HG03139 (cell line): ENCODE data around the gene FRRS1.

Experiments
- ATAC-seq: cut with Tn5 transposase; IDR thresholded peaks from one replicate; pipeline ENCODE4 v1.9.1; 2021; ENCODE audit not compliant: unreplicated experiment

FRRS1 gene

GRCh38 chr1:99731384-99731783 lies 35.1 kb downstream of the FRRS1 start:
- ATAC-seq: no peak

DNA sequence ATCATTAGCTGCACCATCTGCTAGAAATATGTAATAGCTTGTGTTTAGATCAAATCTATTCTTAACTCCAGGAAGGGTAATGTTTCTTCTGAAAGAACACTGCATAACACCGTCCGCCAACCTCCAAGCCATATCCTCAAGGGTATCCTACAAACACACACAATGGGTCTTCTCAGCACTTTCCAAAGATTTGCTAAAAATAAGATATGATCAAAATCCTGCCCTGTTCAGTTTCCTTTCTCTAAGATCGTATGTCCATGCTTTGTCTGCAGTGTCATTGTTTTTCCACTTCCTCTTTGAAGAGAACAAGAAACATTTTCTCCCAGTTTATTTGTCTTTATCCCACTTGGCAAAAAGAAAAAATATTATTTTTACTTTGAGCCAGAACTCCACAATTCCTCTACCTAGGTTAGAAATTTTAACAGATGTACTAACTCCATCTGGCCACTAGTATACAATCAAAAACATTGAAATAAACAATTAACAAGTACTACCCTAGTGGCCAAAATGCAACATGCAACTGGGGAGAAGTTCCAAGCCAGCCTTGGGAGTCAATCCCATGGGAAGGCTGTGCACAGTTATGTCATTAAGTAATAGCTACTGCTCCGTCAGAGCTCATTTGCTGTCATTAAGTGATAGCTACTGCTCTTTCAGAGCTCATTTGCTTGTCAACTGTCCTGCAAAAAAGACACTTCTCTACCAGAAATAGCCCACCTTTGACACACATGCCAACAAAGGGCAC lies 37.8 kb downstream of the FRRS1 start:
- ATAC-seq: peak; percentile 67

DNA sequence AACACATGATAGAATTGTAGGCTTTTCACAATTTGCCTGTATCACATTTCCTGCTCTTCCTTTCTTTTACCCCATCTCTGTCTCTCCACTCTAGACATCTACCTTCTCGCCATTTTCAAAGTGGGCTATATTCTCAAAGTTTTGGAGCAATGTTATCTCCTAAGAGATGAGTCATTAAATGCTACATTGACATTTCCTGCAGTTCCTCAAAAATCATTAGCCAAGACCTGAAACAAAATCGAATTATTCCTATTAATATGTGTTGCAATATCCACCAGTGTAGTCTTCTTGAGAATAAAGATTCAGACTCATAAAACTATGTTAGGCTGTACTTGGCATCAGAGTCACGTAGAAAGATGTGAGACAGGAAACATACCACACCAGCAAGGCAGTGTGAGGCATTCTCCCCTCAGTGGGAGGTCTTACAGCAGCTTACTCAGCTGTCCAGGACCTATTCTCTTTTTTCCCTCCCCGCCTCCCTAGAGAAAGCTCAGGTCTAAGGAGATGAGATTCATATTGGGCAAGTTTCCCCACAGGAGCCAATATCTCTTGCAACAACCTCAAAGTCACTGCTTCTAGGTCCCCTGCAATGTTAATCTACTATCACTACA lies 38.8 kb downstream of the FRRS1 start:
- ATAC-seq: no peak

- no peak for ATAC-seq
These were observed 39.6 kb downstream of the FRRS1 start for GRCh38 chr1:99726818-99727217.

GRCh38 chr1:99726407-99726806 lies 40.0 kb downstream of the FRRS1 start:
- ATAC-seq: no peak

GRCh38 chr1:99725996-99726395 lies 40.4 kb downstream of the FRRS1 start:
- ATAC-seq: no peak

DNA sequence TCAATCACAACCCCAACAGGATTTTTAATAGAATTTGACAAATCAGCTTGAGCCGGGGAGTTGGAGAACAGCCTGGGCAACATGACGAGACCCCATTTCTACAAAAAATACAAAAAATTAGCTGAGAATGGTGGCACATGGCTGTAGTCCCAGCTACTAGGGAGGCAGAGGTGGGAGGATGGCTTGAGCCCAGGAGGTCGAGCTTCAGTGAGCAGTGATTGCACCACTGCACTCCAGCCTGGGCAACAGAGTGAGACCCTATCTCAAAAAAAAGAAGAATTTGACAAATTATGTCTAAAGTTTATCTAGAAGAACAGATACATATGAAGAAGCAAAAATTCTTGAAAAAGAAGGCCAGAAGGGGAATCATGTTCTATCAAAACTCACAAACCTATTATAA lies 43.2 kb downstream of the FRRS1 start:
- ATAC-seq: no peak

GRCh38 chr1:99717005-99717404 lies 49.4 kb downstream of the FRRS1 start:
- no peak for ATAC-seq

DNA sequence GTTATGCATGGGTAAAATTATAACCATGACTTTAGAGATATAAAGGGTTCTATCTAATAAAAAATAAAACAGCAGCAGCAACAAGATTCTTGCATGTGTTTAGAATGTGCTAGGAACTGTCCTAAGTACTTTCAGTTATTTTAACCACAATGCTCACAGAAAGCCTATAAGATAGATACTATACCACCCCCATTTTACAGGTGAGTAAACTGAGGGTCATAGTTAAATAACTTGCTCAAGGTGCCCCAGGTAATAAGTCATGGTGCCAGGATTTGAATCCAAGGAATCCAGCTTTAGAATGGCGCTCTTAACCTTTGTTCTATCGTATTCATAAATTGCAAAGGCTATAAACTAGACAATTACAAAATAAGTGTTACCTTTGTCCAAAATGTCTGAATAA lies 53.4 kb downstream of the FRRS1 start:
- ATAC-seq: no peak

DNA sequence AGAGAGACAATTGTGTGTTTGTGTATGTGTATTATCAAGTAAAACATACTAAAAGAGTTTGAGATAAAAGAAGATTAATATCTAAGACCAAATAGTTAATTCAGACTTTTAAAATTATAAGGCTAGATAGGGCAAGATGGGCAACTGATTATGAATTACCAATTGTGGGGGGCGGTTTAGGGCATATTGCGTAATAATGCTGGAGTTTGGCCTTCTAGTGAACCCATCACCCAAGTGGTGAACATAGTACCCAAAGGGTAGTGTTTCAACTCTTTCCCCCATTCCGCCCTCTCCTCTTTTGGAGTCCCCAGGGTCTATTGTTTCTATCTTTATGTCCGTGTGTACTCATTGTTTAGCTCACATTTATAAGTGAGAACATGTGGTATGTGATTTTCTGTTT lies 55.4 kb downstream of the FRRS1 start:
- no peak for ATAC-seq

DNA sequence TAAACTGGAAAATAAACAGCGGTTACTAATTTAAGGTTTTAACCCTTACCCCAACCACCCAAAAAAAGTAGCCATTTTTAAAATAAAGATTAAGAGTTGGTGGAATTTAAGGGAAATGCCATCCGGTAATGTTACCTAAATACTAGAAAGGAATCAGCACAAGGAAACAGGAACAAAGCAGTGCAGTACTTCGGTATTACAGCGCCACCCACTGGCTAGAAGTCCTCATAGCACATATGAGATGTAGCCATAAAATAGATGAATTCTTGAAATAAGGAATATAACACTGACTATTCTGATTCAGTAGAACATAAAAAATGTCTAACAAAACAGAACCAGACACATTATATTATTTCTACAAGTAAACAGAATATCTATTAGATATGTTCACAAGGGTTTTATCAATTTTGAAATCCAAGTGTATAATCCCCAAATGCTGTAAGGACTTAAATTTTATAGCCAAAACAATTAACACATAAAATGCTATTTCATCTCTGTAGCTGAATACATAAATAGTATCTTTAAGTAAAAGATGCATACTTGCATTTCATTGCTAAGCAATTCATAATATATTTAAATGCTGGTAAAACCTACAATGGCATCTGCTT lies 58.8 kb downstream of the FRRS1 start:
- ATAC-seq: peak; percentile 76

DNA sequence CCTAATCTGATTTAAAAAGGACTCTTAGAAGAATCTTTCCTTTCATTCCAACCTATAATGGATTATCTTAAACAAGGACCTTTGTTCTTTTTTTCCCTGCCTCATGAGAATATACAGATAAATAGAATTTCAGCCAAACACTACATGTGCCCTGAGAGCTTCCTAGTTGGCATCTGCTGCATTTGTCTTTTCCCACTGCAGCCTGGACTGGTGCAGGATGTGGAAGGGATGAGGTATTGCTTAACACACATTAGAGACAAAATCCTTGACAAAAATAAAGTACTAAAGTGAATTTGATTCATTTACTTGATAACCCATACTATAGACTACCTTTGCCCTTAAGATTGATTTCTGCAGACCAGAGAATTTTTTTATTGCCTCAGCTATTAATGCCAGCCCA lies 61.0 kb downstream of the FRRS1 start:
- ATAC-seq: no peak

- no peak for ATAC-seq
These were observed 62.0 kb downstream of the FRRS1 start for GRCh38 chr1:99704356-99704816.

DNA sequence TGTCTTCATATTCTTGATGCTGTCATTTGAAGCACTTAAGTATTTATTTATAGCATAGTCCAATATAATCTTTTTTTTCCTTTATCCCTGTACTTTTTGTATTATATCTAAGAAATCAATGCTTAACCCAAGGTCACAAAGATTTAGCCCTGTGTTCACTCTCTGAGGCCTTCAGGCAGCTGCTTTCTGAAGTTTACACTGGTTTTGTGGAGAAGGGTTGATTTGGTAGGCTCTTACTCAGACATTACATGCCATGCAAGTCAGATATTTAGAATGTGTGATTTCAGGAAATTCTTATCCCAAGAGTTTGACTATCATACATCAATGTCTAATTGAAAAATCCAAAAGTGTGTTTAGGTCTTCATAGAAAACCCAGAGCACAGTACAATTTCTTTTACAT lies 64.2 kb downstream of the FRRS1 start:
- no peak for ATAC-seq

DNA sequence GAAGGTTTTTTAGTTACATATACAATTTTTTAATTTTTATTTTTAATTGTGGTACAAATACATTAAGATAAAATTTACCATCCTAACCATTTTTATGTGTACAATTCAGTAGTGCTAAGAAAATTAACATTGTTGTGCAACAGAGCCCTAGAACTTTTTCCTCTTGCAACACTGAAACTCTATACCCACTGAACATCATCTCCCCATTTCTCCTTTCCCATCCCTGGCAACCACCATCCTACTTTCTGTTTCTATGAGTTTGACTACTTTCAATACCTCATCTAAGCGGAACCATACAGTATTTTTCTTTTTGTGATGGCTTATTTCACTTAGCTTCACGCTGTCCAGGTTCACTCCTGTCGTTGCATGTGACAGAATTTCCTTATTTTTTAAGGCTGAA lies 66.4 kb downstream of the FRRS1 start:
- ATAC-seq: no peak

- no peak for ATAC-seq
These were observed 68.9 kb downstream of the FRRS1 start for GRCh38 chr1:99697580-99697979.

DNA sequence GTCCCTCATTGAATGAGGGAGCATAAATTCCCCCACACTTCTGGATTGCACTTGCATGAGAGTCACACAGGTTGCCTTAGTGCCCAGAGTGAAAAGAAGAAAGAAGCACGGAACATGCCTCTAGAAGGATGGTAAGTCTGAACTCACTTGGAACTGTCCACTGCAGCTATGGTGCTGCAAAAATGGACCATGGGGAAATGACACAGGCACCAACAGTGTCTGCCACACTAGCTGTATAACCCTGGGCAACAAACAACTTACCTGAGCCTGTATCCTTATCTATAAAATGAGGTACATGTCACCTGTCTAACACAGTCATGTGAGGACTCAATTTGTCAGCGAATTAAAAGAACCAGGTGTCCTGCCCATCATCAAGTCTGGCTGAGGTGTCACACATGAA lies 69.8 kb downstream of the FRRS1 start:
- no peak for ATAC-seq

- no peak for ATAC-seq
These were observed 75.3 kb downstream of the FRRS1 start for GRCh38 chr1:99691175-99691574.

- ATAC-seq: peak; percentile 88
These were observed 80.8 kb downstream of the FRRS1 start for GRCh38 chr1:99685516-99686180.

DNA sequence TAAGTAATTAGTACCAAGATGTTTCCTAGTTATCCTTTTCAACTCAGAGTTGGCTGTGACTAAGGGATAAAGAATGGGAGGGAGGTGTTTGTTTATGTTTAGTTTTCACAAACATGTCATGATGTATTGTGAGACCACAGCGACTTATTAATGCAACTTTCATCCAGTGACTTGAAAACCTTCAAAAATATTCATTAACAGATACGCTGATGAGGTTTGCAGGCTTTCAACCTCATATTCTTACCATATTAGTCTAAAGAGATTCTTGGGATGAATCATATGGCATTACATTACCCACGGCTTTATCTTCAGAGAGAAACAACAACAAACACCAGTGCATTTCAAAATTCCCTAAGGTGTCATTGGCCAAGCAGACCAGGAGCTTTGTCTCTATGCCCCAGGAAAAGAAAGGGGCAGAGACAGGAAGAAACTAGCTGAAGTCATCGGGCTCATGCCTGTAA lies 84.1 kb downstream of the FRRS1 start:
- ATAC-seq: no peak

GRCh38 chr1:99681583-99681982 lies 84.9 kb downstream of the FRRS1 start:
- ATAC-seq: no peak

DNA sequence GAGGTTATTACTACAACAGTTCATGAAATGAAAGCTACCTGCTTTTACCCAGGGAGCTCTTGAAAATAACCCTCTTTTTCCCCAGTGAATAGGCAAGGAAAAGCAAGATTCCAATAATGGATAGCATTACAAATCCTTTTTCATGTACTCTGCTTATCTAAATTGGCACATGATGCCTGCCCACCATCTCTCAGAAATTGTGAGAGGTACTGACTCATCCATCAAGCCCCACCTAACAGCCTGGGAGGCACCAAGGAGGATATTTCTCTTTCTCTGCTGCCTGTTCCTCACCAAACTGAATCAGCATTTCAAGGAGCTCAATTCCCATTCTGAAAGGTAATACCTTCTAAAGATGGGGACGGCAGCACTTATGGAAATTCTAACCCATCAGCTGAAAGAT lies 86.2 kb downstream of the FRRS1 start:
- ATAC-seq: no peak
